ENCODE measurements around the gene CALCOCO1. TPM values are rescaled to one million over a fixed set of nuclear protein-coding genes. Genes with fewer than 3 reads are reported as not detected.

CALCOCO1 gene
- polyA plus RNA-seq, 1 donor from 2014 or later = 169 TPM

DNA sequence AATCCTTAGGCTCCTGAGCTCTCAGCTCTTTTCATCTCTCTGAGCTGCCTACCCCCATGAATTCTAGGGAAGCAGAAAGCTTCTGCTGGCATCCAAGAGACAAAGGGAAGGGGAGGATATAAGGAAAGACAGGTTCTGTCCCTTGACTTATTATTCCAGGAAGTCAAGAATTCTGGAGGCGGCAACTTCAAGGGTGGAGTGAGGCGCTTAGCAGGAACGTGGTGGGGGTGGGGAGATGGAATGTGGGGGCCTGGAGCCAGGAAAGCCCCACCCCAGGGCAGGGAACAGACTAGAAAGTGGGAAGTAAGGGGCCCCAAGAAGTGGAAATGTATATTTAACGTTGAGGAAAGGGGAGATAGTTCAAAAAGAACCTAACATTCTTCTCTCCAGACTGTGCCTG lies 1.4 kb downstream of the CALCOCO1 start:
- peak overlapping the region; percentile 78 for H3K4me3 ChIP-seq (ENCODE audit: low read length)
- H3K79me2 ChIP-seq (replicated peaks; ENCODE audit: insufficient read depth, low read length) = peaks cover 18% of the 10 kb centered on the region
- no peak overlapping the region for H3K27ac ChIP-seq (ENCODE audit: low read length)
- H3K27me3 ChIP-seq (ENCODE audit: insufficient read depth, low read depth, low read length) = no peaks in the 10 kb centered on the region
- TF ChIP-seq MXI1 (conservative IDR thresholded peaks at IDR 0.05; ENCODE audit: poor library complexity, severe bottlenecking) (no peak), EZH2 (IDR thresholded peaks at IDR 0.05; ENCODE audit: borderline replicate concordance, insufficient read depth, low read length, poor library complexity, severe bottlenecking) (no peak)
- H3K9me2 ChIP-seq (ENCODE audit: insufficient read depth, low read length) = no peaks in the 10 kb centered on the region
- H3K9me3 ChIP-seq (ENCODE audit: low read length) = no peaks in the 10 kb centered on the region
- H3K36me3 ChIP-seq (ENCODE audit: insufficient read depth, low read length) = peaks cover 8% of the 10 kb centered on the region
- no peaks in the 10 kb centered on the region for H3F3A ChIP-seq (ENCODE audit: insufficient read depth, low read length, poor library complexity, severe bottlenecking)
- no peaks in the 10 kb centered on the region for H4K20me1 ChIP-seq (ENCODE audit: insufficient read depth)
- peak overlapping the region; percentile 91 for H3K4me2 ChIP-seq (ENCODE audit: low read length)
- H3K9ac ChIP-seq (ENCODE audit: low read length) = peak overlapping the region; percentile 76
- H2AFZ ChIP-seq (ENCODE audit: low read depth, low read length) = no peak overlapping the region

DNA sequence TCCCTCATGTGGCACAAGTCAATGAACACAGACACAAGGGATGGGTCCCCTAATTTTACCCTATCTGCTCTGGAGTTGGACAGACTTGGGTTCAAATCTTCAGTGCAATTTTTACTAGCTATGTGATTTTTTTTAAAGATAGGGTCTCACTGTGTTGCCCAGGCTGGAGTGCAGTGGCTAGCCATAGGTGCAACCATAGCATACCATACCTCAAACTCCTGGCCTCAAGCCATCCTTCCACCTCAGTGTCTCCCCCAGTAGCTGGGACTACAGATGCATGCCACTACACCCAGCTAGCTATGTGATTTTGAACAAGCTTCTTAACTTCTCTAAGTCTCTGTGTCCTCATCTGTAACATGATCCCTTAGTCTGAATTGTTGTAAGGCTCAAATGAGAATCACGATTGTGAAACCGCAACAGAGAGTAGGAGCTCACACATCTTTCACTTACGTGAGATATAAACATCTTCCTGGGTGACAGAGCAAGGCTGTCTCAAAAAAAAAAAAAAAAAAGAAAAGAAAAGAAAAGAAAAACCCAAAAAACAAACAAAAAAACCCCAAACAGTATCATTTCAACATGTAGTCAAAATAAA lies 4.7 kb downstream of the CALCOCO1 start:
- Histone ChIP-seq H2AFZ (ENCODE audit: low read depth, low read length) (no peak overlapping the region), H3K9me2 (ENCODE audit: insufficient read depth, low read length) (no peaks in the 10 kb centered on the region), H3K4me3 (ENCODE audit: low read length) (no peak overlapping the region), H3K4me2 (ENCODE audit: low read length) (no peak overlapping the region), H3K9me3 (ENCODE audit: low read length) (no peaks in the 10 kb centered on the region), H3K27ac (ENCODE audit: low read length) (no peak overlapping the region), H3K79me2 (replicated peaks; ENCODE audit: insufficient read depth, low read length) (peaks cover 18% of the 10 kb centered on the region), H3K9ac (ENCODE audit: low read length) (no peak overlapping the region), H3K27me3 (ENCODE audit: insufficient read depth, low read depth, low read length) (no peaks in the 10 kb centered on the region), H3K36me3 (ENCODE audit: insufficient read depth, low read length) (peaks cover 8% of the 10 kb centered on the region), H3F3A (ENCODE audit: insufficient read depth, low read length, poor library complexity, severe bottlenecking) (no peaks in the 10 kb centered on the region), H4K20me1 (ENCODE audit: insufficient read depth) (no peaks in the 10 kb centered on the region)
- TF ChIP-seq POLR2AphosphoS5 (IDR thresholded peaks at IDR 0.05) = no peak
- TF ChIP-seq, protein P1, sequence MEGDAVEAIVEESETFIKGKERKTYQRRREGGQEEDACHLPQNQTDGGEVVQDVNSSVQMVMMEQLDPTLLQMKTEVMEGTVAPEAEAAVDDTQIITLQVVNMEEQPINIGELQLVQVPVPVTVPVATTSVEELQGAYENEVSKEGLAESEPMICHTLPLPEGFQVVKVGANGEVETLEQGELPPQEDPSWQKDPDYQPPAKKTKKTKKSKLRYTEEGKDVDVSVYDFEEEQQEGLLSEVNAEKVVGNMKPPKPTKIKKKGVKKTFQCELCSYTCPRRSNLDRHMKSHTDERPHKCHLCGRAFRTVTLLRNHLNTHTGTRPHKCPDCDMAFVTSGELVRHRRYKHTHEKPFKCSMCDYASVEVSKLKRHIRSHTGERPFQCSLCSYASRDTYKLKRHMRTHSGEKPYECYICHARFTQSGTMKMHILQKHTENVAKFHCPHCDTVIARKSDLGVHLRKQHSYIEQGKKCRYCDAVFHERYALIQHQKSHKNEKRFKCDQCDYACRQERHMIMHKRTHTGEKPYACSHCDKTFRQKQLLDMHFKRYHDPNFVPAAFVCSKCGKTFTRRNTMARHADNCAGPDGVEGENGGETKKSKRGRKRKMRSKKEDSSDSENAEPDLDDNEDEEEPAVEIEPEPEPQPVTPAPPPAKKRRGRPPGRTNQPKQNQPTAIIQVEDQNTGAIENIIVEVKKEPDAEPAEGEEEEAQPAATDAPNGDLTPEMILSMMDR (IDR thresholded peaks at IDR 0.05; ENCODE audit: poor library complexity, severe bottlenecking) = no peak
- TF ChIP-seq EZH2 (IDR thresholded peaks at IDR 0.05; ENCODE audit: borderline replicate concordance, insufficient read depth, low read length, poor library complexity, severe bottlenecking) = no peak
- TF ChIP-seq RAD21 (conservative IDR thresholded peaks at IDR 0.05) = no peak
- no peak for TF ChIP-seq SMC3 (conservative IDR thresholded peaks at IDR 0.05; ENCODE audit: poor library complexity)
- TF ChIP-seq MXI1 (conservative IDR thresholded peaks at IDR 0.05; ENCODE audit: poor library complexity, severe bottlenecking) = no peak
- TF ChIP-seq TAF1 (IDR thresholded peaks at IDR 0.05; ENCODE audit: low read depth) = no peak
- TF ChIP-seq, protein P2, sequence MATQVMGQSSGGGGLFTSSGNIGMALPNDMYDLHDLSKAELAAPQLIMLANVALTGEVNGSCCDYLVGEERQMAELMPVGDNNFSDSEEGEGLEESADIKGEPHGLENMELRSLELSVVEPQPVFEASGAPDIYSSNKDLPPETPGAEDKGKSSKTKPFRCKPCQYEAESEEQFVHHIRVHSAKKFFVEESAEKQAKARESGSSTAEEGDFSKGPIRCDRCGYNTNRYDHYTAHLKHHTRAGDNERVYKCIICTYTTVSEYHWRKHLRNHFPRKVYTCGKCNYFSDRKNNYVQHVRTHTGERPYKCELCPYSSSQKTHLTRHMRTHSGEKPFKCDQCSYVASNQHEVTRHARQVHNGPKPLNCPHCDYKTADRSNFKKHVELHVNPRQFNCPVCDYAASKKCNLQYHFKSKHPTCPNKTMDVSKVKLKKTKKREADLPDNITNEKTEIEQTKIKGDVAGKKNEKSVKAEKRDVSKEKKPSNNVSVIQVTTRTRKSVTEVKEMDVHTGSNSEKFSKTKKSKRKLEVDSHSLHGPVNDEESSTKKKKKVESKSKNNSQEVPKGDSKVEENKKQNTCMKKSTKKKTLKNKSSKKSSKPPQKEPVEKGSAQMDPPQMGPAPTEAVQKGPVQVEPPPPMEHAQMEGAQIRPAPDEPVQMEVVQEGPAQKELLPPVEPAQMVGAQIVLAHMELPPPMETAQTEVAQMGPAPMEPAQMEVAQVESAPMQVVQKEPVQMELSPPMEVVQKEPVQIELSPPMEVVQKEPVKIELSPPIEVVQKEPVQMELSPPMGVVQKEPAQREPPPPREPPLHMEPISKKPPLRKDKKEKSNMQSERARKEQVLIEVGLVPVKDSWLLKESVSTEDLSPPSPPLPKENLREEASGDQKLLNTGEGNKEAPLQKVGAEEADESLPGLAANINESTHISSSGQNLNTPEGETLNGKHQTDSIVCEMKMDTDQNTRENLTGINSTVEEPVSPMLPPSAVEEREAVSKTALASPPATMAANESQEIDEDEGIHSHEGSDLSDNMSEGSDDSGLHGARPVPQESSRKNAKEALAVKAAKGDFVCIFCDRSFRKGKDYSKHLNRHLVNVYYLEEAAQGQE (IDR thresholded peaks at IDR 0.05; ENCODE audit: borderline replicate concordance) = no peak
- no peak for TF ChIP-seq EP300 (conservative IDR thresholded peaks at IDR 0.05; ENCODE audit: poor library complexity, severe bottlenecking)

All from neural cell (in vitro differentiated cells).